ENCODE measurements around the gene ANKRD33.

ANKRD33 gene

GRCh38 chr12:51905471-51906429, 17.8 kb downstream of the ANKRD33 start:
- peak; percentile 66 for DNase-seq

GRCh38 chr12:51906430-51907082, 18.7 kb downstream of the ANKRD33 start:
- DNase-seq: no peak

- DNase-seq: no peak
These were observed 19.4 kb downstream of the ANKRD33 start, which contains the start of gene ACVRL1 for GRCh38 chr12:51907083-51907855. Gene ACVRL1, plus strand, starts transcription at chr12:51907504. Its CDS starts 4,971 bp downstream, at chr12:51912475.

GRCh38 chr12:51907856-51908425, 20.0 kb downstream of the ANKRD33 start:
- no peak for DNase-seq

GRCh38 chr12:51908876-51909592, 21.1 kb downstream of the ANKRD33 start:
- peak; percentile 43 for DNase-seq

GRCh38 chr12:51910168-51910567, 22.3 kb downstream of the ANKRD33 start:
- no peak for DNase-seq

- DNase-seq: no peak
These were observed 22.8 kb downstream of the ANKRD33 start for GRCh38 chr12:51910691-51911090.

- no peak for DNase-seq
These were observed 23.4 kb downstream of the ANKRD33 start for GRCh38 chr12:51911307-51911706.

GRCh38 chr12:51911788-51912711, 24.1 kb downstream of the ANKRD33 start:
- no peak for DNase-seq

GRCh38 chr12:51913071-51914033, 25.4 kb downstream of the ANKRD33 start:
- no peak for DNase-seq

- DNase-seq: no peak
These were observed 26.4 kb downstream of the ANKRD33 start for GRCh38 chr12:51914034-51914923.

GRCh38 chr12:51915003-51915625, 27.2 kb downstream of the ANKRD33 start:
- DNase-seq: no peak

- DNase-seq: no peak
These were observed 28.0 kb downstream of the ANKRD33 start for GRCh38 chr12:51915951-51916350.

GRCh38 chr12:51917041-51917590, 29.2 kb downstream of the ANKRD33 start:
- no peak for DNase-seq

- DNase-seq: peak; percentile 48
These were observed 30.0 kb downstream of the ANKRD33 start for GRCh38 chr12:51917746-51918453.

GRCh38 chr12:51920046-51920445, 32.1 kb downstream of the ANKRD33 start:
- no peak for DNase-seq

All from hematopoietic multipotent progenitor cell treated with erythropoietin and hydrocortisone succinate and interleukin-3 and kit ligand, for 6 days (in vitro differentiated cells).